ENCODE data around the gene ZNF774.
"Not testable (repeated sequence)": the region's sequence is repeated elsewhere in the genome, so short reads cannot be mapped to it uniquely, and the experiment has no call there.

The ZNF774 gene
- total RNA-seq: 0 to 0.65 reads per million in 2 donors

GRCh38 chr15:90352107-90352893 is at the start of gene ZNF774:
TSS of gene ZNF774 (plus strand) at chr15:90352284. CDS start at chr15:90354661, 2,377 bp downstream.
- peak; percentile 80 for DNase-seq

DNA sequence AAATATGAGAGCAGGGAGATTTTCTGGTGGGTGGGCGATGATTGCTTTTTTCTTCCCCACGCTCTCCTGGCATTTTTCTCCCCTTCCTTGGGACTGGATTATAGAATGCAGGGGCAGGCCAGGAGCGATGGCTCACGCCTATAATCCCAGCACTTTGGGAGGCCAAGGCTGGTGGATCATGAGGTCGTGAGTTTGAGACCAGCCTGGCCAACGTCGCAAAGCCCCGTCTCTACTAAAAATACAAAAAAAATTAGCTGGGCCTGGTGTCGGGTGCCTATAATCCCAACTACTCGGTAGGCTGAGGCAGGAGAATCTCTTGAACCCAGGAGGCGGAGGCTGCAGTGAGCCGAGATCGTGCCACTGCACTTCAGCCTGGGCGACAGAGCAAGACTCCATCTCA is 46.7 kb upstream of the ZNF774 start:
- not testable (repeated sequence) for DNase-seq

DNA sequence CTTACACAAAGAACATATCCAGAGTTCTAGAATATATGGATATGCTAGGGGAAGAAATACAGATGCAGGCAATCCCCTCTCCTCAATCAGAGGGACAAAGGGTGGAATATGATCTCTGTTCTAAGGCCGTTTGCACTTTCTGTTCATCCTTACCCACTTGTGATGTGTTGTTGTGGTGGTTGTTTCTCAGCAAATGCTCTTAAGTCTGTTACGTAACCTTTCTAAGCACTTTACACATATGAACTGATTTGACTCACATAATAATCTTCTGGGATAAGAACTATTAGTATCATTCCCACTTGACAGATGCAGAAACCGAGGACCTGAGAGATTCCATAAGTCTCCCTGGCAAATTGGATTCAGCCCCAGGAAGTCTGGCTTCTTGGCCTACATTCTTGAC is 46.2 kb upstream of the ZNF774 start:
- no peak for DNase-seq

GRCh38 chr15:90306560-90306959 is 45.5 kb upstream of the ZNF774 start:
- no peak for DNase-seq

- DNase-seq: no peak
Observed at GRCh38 chr15:90307661-90308060, 44.4 kb upstream of the ZNF774 start.

GRCh38 chr15:90309020-90309419 is 43.1 kb upstream of the ZNF774 start:
- no peak for DNase-seq

GRCh38 chr15:90315278-90315982 is 36.7 kb upstream of the ZNF774 start:
- no peak for DNase-seq

GRCh38 chr15:90316139-90316538 is 35.9 kb upstream of the ZNF774 start:
- DNase-seq: no peak

DNA sequence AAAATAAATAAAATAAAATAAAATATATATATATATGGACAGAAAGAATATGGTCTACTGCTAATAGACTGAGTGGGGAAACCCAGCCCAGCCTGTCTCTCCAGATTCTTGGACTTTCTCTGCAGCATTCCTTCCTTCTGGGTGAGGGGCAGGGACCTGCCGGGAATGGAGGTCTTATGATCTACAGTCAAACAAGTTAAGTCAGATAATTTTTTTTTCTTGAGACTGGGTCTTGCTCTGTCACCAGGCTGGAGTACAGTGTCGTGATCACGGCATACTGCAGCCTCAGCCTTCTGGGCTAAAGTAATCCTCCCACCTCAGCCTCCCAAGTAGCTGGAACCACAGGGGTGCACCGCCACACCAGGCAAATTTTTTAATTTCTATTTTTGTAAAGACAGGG is 33.5 kb upstream of the ZNF774 start:
- no peak for DNase-seq

- DNase-seq: no peak
Observed at GRCh38 chr15:90320062-90320884, 31.8 kb upstream of the ZNF774 start.

- DNase-seq: no peak
Observed at GRCh38 chr15:90320885-90321278, 31.2 kb upstream of the ZNF774 start.

DNA sequence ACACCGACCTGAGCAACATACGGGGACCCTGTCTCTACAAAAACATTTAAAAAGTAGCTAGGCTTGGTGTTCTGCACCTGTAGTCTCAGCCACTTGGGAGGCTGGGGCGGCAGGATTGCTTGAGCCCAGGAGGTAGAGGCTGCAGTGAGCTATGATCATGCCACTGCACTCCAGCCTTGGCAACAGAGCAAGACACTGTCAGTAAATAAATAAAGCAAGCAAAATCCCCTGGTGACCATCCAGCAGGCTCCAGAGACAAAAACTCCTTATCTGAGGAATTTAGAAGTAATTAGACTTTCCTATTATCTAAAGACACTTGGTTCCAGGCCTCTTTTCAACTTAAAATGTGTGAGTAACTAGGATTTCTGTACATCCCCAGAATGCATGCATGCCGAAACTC is 29.5 kb upstream of the ZNF774 start:
- DNase-seq: no peak

- no peak for DNase-seq
Observed at GRCh38 chr15:90325726-90326125, 26.4 kb upstream of the ZNF774 start.

- DNase-seq: no peak
Observed at GRCh38 chr15:90326441-90326840, 25.6 kb upstream of the ZNF774 start.

- no peak for DNase-seq
Observed at GRCh38 chr15:90327311-90327710, 24.8 kb upstream of the ZNF774 start.

DNA sequence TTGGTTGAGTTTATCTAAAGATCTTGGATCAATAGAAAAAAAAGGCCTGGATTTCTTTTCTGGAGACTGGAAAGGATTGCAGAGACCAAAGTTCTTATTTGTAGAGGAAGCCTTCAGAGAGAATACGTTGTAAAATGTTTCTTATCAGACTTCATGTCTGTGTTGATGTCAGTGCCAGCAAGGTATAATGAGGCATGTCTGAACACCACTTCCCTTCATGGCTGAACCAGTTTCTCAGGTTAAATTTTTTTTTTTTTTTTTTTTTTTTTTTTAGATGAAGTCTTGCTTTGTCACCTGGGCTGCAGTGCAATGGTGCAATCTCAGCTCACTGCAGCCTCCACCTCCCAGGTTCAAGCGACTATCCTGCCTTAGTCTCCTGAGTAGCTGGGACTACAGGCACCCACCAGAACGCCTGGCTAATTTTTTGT is 17.8 kb upstream of the ZNF774 start:
- no peak for DNase-seq

DNA sequence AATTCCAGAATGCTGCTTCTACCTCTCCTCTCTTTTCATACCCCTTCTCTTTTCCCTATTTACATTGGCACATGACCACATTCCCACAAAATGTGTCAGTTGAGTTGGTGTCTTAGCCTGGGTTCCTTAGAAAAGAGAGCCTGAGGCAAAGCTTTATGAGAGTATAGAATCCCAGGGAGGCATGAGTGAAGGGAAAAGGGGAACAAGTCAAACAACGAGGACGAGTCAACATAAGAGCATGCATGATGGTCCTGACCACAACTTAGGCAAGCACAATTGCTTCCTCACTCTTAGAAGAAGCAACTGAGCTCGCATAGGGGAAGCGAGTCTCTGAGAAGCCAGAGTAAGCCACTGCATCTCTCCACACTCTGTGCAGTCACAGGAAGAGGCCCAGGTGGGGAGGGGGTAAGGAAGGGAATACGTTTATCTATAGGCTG is 15.4 kb upstream of the ZNF774 start:
- no peak for DNase-seq

DNA sequence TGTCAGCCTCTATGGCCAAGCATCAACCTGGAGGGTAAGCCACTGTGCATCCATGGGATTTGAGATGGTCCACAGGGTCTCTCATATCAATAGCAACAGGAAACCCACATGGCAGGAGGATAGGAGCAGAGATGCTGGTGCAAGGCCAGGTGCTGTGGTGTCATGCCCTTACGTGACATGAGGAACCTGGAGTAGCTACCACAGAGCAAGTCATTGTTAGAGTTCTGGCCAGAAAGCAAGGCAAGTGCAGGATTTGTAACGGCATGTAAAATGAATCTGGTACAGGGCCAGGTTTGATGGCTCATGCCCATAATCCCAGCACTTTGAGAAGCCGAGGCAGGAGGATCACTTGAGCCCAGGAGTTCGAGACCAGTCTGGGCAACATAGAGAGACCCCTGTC is 14.8 kb upstream of the ZNF774 start:
- DNase-seq: no peak

- DNase-seq: no peak
Observed at GRCh38 chr15:90338532-90338931, 13.6 kb upstream of the ZNF774 start.

GRCh38 chr15:90340345-90340744 is 11.7 kb upstream of the ZNF774 start:
- no peak for DNase-seq

GRCh38 chr15:90343302-90343790 is 8.7 kb upstream of the ZNF774 start:
- no peak for DNase-seq

DNA sequence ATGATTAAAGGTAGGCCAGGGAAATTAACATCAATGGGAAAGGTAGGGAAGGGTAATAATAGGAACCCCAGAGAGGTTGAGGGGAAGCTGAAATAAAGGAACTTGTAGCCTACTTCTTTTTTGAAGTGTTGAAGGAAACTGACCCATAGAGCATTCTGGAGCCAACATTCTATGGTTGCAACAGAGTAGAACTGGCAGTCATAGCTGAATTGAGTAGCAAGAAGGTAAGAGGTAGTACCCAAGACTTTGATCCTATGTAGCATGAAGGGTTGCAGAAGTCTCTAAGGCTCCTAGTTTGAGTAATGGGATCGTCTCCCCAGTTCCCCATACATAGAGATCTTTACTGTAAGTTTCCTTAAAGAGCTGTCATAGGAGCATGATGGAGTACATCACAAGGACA is 7.4 kb upstream of the ZNF774 start:
- no peak for DNase-seq

DNA sequence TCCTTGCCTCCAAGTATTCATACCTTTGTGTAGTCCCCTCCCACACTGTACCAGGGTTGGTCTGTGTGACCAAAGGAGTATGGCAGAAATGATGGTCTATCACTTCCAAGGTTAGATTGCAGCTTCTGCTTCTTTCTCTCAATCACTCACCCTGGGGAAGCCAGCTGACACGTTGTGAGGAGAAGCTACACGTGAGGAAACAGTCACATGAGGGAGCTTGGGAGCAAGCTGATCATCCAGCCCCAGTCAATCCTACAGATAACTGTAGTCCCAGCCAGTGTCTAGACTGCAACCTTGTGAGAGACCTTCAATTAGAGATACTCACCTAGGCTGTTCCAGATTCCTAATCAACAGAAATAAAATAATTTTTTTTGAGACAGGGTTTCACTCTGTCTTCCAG is 6.2 kb upstream of the ZNF774 start:
- no peak for DNase-seq
